Right renal cortex interstitium (tissue), 3 donors: ENCODE measurements around the gene PRKAA2. TPM values are rescaled to one million over a fixed set of nuclear protein-coding genes. Genes with fewer than 3 reads are reported as not detected.
"Not testable (repeated sequence)": the region's sequence is repeated elsewhere in the genome, so short reads cannot be mapped to it uniquely, and the experiment has no call there.

Source experiments
- DNase-seq, 3 donors: peaks; one replicate each; pipeline ENCODE4 v3.0.0-alpha.2; 2013; ENCODE audit warnings: low read depth in 3 of 3, low spot score in 2 of 3
- polyA plus RNA-seq, 3 donors: library from polyadenylated mRNA; unstranded; fragments of 120-200 nt; gene quantifications; one replicate each; pipeline ENCODE4 v1.2.1, GENCODE V29; 2013; ENCODE audit not compliant: insufficient read length in 3 of 3

Gene PRKAA2
- 10 to 100 TPM; 14.8 to 16.6 (median 15.3) TPM for polyA plus RNA-seq

GRCh38 chr1:56644919-56645676 lies at the start of gene PRKAA2:
Gene PRKAA2 (plus strand): TSS chr1:56645314. CDS start chr1:56645388, 74 bp downstream.
- no peak for DNase-seq

- not testable (repeated sequence) for DNase-seq
Observed at GRCh38 chr1:56595397-56596191, 49.5 kb upstream of the PRKAA2 start.

GRCh38 chr1:56610097-56610496 lies 35.0 kb upstream of the PRKAA2 start:
- not testable (repeated sequence) for DNase-seq

GRCh38 chr1:56610770-56611169 lies 34.3 kb upstream of the PRKAA2 start:
- DNase-seq: not testable (repeated sequence)

- no peak for DNase-seq
Observed at GRCh38 chr1:56617141-56617540, 28.0 kb upstream of the PRKAA2 start.

GRCh38 chr1:56625819-56626440 lies 19.2 kb upstream of the PRKAA2 start:
- DNase-seq: no peak

GRCh38 chr1:56626546-56626945 lies 18.6 kb upstream of the PRKAA2 start:
- no peak for DNase-seq

GRCh38 chr1:56627019-56627635 lies 18.0 kb upstream of the PRKAA2 start:
- no peak for DNase-seq

- DNase-seq: no peak
Observed at GRCh38 chr1:56627636-56628039, 17.5 kb upstream of the PRKAA2 start.

- DNase-seq: no peak
Observed at GRCh38 chr1:56630786-56631185, 14.3 kb upstream of the PRKAA2 start.

- no peak for DNase-seq
Observed at GRCh38 chr1:56631901-56632300, 13.2 kb upstream of the PRKAA2 start.

GRCh38 chr1:56634981-56635380 lies 10.1 kb upstream of the PRKAA2 start:
- no peak for DNase-seq

- DNase-seq: no peak
Observed at GRCh38 chr1:56638248-56638647, 6.9 kb upstream of the PRKAA2 start.

GRCh38 chr1:56639211-56639610 lies 5.9 kb upstream of the PRKAA2 start:
- DNase-seq: no peak

- no peak for DNase-seq
Observed at GRCh38 chr1:56643661-56644060, 1.5 kb upstream of the PRKAA2 start.

- no peak for DNase-seq
Observed at GRCh38 chr1:56644064-56644918, 823 bp upstream of the PRKAA2 start.

GRCh38 chr1:56645677-56646305 lies 677 bp downstream of the PRKAA2 start:
- DNase-seq: no peak

GRCh38 chr1:56646611-56647010 lies 1.5 kb downstream of the PRKAA2 start:
- no peak for DNase-seq

- DNase-seq: no peak
Observed at GRCh38 chr1:56647106-56647505, 2.0 kb downstream of the PRKAA2 start.

- DNase-seq: no peak
Observed at GRCh38 chr1:56648546-56648945, 3.4 kb downstream of the PRKAA2 start.
